ENCODE results near the gene HERC2. TPM values are rescaled to one million over a fixed set of nuclear protein-coding genes. Genes with fewer than 3 reads are reported as not detected.

HERC2 gene
- total and polyA plus RNA-seq, 2 of the 13 experiments (the other 11 are each of a cell fraction or from before 2014, with no cell fraction given), result 17.6 to 24.8 TPM

- no peak for TF ChIP-seq ATF6 (CRISPR knock-in tag; conservative IDR thresholded peaks at IDR 0.05)
- TF ChIP-seq, protein P1, sequence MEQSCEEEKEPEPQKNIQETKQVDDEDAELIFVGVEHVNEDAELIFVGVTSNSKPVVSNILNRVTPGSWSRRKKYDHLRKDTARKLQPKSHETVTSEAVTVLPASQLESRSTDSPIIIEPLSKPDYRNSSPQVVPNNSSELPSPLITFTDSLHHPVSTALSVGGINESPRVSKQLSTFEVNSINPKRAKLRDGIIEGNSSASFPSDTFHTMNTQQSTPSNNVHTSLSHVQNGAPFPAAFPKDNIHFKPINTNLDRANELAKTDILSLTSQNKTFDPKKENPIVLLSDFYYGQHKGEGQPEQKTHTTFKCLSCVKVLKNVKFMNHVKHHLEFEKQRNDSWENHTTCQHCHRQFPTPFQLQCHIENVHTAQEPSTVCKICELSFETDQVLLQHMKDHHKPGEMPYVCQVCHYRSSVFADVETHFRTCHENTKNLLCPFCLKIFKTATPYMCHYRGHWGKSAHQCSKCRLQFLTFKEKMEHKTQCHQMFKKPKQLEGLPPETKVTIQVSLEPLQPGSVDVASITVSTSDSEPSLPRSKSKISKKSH (CRISPR knock-in tag; IDR thresholded peaks at IDR 0.05; ENCODE audit: borderline replicate concordance), result no peak
- no peak for TF ChIP-seq DMTF1 (CRISPR knock-in tag; IDR thresholded peaks at IDR 0.05)
- no peak for TF ChIP-seq SMYD3 (CRISPR knock-in tag; IDR thresholded peaks at IDR 0.05)
- 0 out of 2 replicates have a peak, but pooled peaks have one; percentile 57 for TF ChIP-seq NFE2L1 (CRISPR knock-in tag; IDR thresholded peaks at IDR 0.05; ENCODE audit: borderline replicate concordance)
- TF ChIP-seq MED8 (CRISPR knock-in tag; IDR thresholded peaks at IDR 0.05; ENCODE audit: insufficient replicate concordance), result no peak
- no peak for TF ChIP-seq ZNF326 (CRISPR knock-in tag; IDR thresholded peaks at IDR 0.05; ENCODE audit: borderline replicate concordance)
- TF ChIP-seq KDM6A (CRISPR knock-in tag; IDR thresholded peaks at IDR 0.05; ENCODE audit: low read depth), result 0 out of 2 replicates have a peak, but pooled peaks have one; percentile 17
- TF ChIP-seq BCL6 (CRISPR knock-in tag; IDR thresholded peaks at IDR 0.05), result peak; percentile 71
- peak; percentile 83 for TF ChIP-seq MYC (CRISPR knock-in tag; IDR thresholded peaks at IDR 0.05; ENCODE audit: borderline replicate concordance)
- TF ChIP-seq PITX1 (CRISPR knock-in tag; IDR thresholded peaks at IDR 0.05), result 0 out of 2 replicates have a peak, but pooled peaks have one; percentile 32
- no peak for TF ChIP-seq HMGA1 (CRISPR knock-in tag; conservative IDR thresholded peaks at IDR 0.05)
- no peak for TF ChIP-seq MEF2D (CRISPR knock-in tag; IDR thresholded peaks at IDR 0.05)
- TF ChIP-seq HNRNPH1 (optimal IDR thresholded peaks at IDR 0.05; ENCODE audit: low read depth, low read length), result no peak
- no peak for TF ChIP-seq RXRA (CRISPR knock-in tag; IDR thresholded peaks at IDR 0.05)
- TF ChIP-seq GATAD2A (CRISPR knock-in tag; IDR thresholded peaks at IDR 0.05), result peak; percentile 50; the same call in 1 of the 2 replicates
- no peak for TF ChIP-seq ZHX1 (CRISPR knock-in tag; IDR thresholded peaks at IDR 0.05; ENCODE audit: low read depth)
- TF ChIP-seq ZNF784 (CRISPR knock-in tag; IDR thresholded peaks at IDR 0.05; ENCODE audit: borderline replicate concordance), result peak; percentile 58; the same call in 1 of the 2 replicates
- no peak for TF ChIP-seq TEAD2 (CRISPR knock-in tag; IDR thresholded peaks at IDR 0.05)
- TF ChIP-seq ZNF451 (CRISPR knock-in tag; IDR thresholded peaks at IDR 0.05), result no peak
Measured at GRCh38 chr15:28082891-28083684, 238.9 kb downstream of the HERC2 start (continued).

Data from HepG2 (cell line).